GM18858 (cell line): Measurements from ENCODE around the gene PDAP1.
"Not testable (repeated sequence)": the region's sequence is repeated elsewhere in the genome, so short reads cannot be mapped to it uniquely, and the experiment has no call there.

Experiments used
- ATAC-seq: cut with Tn5 transposase; IDR thresholded peaks from one replicate; pipeline ENCODE4 v1.9.1; 2021; ENCODE audit not compliant: unreplicated experiment

PDAP1 gene

GRCh38 chr7:99357701-99358490 is 50.5 kb downstream of the PDAP1 start:
- ATAC-seq: no peak

GRCh38 chr7:99355098-99355497 is 53.3 kb downstream of the PDAP1 start:
- no peak for ATAC-seq

GRCh38 chr7:99352247-99352646 is 56.1 kb downstream of the PDAP1 start:
- ATAC-seq: no peak

GRCh38 chr7:99350641-99351040 is 57.8 kb downstream of the PDAP1 start:
- ATAC-seq: not testable (repeated sequence)
